ENCODE results near the gene VRK3. TPM values are rescaled to one million over a fixed set of nuclear protein-coding genes. Genes with fewer than 3 reads are reported as not detected.

Gene VRK3
- total and polyA plus RNA-seq, 2 donors (not counting 1 experiment from before 2014, with no cell fraction given): 58.5 to 123 TPM

DNA sequence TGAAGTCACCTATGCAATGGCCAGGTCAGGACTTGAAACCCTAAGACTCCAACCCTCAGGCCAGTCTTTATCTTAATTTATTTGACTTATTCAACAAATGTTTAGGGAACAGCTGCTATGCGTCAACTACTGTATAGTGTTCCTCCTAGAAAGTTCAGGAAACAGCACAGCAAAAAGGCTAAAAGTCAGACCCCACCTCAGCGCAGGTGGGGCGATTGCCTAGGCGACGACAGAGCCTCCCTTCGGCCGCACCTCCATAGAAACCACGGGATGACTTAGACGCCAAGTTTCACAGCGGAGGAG lies 502 bp downstream of the VRK3 start:
- Histone ChIP-seq H3K9ac (ENCODE audit: low read length) (peak overlapping the region; percentile 86), H3K79me2 (ENCODE audit: control insufficient read depth, insufficient read depth, low read length) (peaks cover 78% of the 10 kb centered on the region), H3K4me1 (ENCODE audit: control insufficient read depth in 2 of 2, insufficient read depth in 2 of 2, low read length in 2 of 2) (peaks cover 15 to 36% of the 10 kb centered on the region in 2 donors), H3K27me3 (replicated peaks in 1 of 4; ENCODE audit: control extremely low read depth in 1 of 4, control insufficient read depth in 3 of 4, insufficient read depth in 4 of 4, low read length in 3 of 4) (no peaks in the 10 kb centered on the region), H3K27ac (ENCODE audit: low read length in 2 of 2) (peak overlapping the region; percentile 96 to 98), H4K20me1 (ENCODE audit: control insufficient read depth, insufficient read depth, low read length, poor library complexity, severe bottlenecking) (peaks cover 24% of the 10 kb centered on the region), H3K36me3 (replicated peaks in 1 of 2; ENCODE audit: control extremely low read depth in 1 of 2, control insufficient read depth in 1 of 2, extremely low read depth in 1 of 2, insufficient read depth in 2 of 2, low read length in 1 of 2) (peaks cover 0 to 2% of the 10 kb centered on the region in 2 experiments), H3K4me2 (replicated peaks; ENCODE audit: low read depth, low read length, poor library complexity, severe bottlenecking) (peak overlapping the region; percentile 86), H3K9me3 (ENCODE audit: control extremely low read depth in 1 of 3, control insufficient read depth in 2 of 3, insufficient read depth in 1 of 3, low read length in 2 of 3) (peaks cover 0 to 8% (median 0%) of the 10 kb centered on the region in 3 donors), H3K4me3 (ENCODE audit: control extremely low read depth in 1 of 5, extremely low read depth in 1 of 5, insufficient read depth in 1 of 5, low read depth in 2 of 5, low read length in 4 of 5) (peak overlapping the region; percentile 76 to 96 (median 94)), H2AFZ (ENCODE audit: insufficient read depth, low read depth, low read length, poor library complexity, severe bottlenecking) (peak overlapping the region; percentile 82)
- DNase-seq: no peak
- POLR2A ChIA-PET: interaction anchor here (1.7 kb wide), 1 partner anchor 95 kb away, joined by 4 read pairs; no protein-coding TSS in a partner anchor
- ATAC-seq (ENCODE audit: low read depth): no peak
- no peak for TF ChIP-seq EZH2 (IDR thresholded peaks at IDR 0.05; ENCODE audit: borderline replicate concordance, insufficient read depth, low read depth, low read length, poor library complexity, severe bottlenecking)
- TF ChIP-seq, protein P1, sequence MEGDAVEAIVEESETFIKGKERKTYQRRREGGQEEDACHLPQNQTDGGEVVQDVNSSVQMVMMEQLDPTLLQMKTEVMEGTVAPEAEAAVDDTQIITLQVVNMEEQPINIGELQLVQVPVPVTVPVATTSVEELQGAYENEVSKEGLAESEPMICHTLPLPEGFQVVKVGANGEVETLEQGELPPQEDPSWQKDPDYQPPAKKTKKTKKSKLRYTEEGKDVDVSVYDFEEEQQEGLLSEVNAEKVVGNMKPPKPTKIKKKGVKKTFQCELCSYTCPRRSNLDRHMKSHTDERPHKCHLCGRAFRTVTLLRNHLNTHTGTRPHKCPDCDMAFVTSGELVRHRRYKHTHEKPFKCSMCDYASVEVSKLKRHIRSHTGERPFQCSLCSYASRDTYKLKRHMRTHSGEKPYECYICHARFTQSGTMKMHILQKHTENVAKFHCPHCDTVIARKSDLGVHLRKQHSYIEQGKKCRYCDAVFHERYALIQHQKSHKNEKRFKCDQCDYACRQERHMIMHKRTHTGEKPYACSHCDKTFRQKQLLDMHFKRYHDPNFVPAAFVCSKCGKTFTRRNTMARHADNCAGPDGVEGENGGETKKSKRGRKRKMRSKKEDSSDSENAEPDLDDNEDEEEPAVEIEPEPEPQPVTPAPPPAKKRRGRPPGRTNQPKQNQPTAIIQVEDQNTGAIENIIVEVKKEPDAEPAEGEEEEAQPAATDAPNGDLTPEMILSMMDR (IDR thresholded peaks at IDR 0.05): no peak
- peak overlapping the region; percentile 97 for H3K27ac Mint-ChIP-seq
- CTCF ChIA-PET: interaction anchor here (1.2 kb wide), 1 partner anchor 26 kb away, joined by 3 read pairs; no protein-coding TSS in a partner anchor
- peak overlapping the region; percentile 94 for H3K4me3 Mint-ChIP-seq
- H3K27me3 Mint-ChIP-seq: no peaks in the 10 kb centered on the region
- peaks cover 41% of the 10 kb centered on the region for H3K4me1 Mint-ChIP-seq
- intact Hi-C loops (cut with micrococcal nuclease): loop anchor here (1.0 to 10.0 kb wide), 7 partner anchors 26 to 1556 kb away; partner anchors contain the start of genes ATF5, CYTH2, FUZ and KCNC3
- H3K9me3 Mint-ChIP-seq (ENCODE audit: insufficient read depth): no peaks in the 10 kb centered on the region
- WGBS (ENCODE audit: insufficient coverage): under 1% methylated on average over 10 of the region's 10 CpGs

DNA sequence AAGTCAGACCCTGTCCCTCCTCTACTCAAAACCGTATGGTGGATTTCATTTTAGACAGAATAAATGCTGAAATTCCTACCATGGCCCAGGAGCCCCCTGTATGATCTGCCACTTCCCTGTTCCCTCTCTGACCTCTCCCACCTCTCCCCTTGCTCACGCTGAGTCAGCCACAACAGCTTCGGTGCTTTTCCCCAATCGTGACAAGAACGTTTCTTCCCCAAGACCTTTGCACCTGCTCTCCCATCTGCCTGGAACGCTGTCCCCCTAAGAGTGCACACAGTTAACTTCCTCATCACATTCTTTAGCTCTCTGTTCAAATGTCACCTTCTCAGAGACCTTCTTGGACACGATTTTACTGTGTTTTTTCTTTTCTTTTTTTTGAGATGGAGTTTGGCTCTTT lies 2.3 kb downstream of the VRK3 start:
- no peak overlapping the region for H3K27ac Mint-ChIP-seq
- no peaks in the 10 kb centered on the region for H3K27me3 Mint-ChIP-seq
- 79% methylated on average over 7 of the region's 7 CpGs for WGBS (ENCODE audit: insufficient coverage)
- intact Hi-C loops (cut with micrococcal nuclease): loop anchor here (10.0 kb wide), 2 partner anchors 438 to 1298 kb away; partner anchors contain the start of genes NOSIP and PRRG2
- ChIA-PET POLR2A (no interaction called here), CTCF (no interaction called here)
- Histone ChIP-seq H3K36me3 (replicated peaks in 1 of 2; ENCODE audit: control extremely low read depth in 1 of 2, control insufficient read depth in 1 of 2, extremely low read depth in 1 of 2, insufficient read depth in 2 of 2, low read length in 1 of 2) (peaks cover 6 to 9% of the 10 kb centered on the region in 2 experiments), H3K27ac (ENCODE audit: low read length in 2 of 2) (no peak overlapping the region), H3K4me3 (ENCODE audit: control extremely low read depth in 1 of 5, extremely low read depth in 1 of 5, insufficient read depth in 1 of 5, low read depth in 2 of 5, low read length in 4 of 5) (no peak overlapping the region), H3K27me3 (replicated peaks in 1 of 4; ENCODE audit: control extremely low read depth in 1 of 4, control insufficient read depth in 3 of 4, insufficient read depth in 4 of 4, low read length in 3 of 4) (no peaks in the 10 kb centered on the region), H3K9ac (ENCODE audit: low read length) (no peak overlapping the region), H3K4me2 (replicated peaks; ENCODE audit: low read depth, low read length, poor library complexity, severe bottlenecking) (no peak overlapping the region), H4K20me1 (ENCODE audit: control insufficient read depth, insufficient read depth, low read length, poor library complexity, severe bottlenecking) (peaks cover 24% of the 10 kb centered on the region), H2AFZ (ENCODE audit: insufficient read depth, low read depth, low read length, poor library complexity, severe bottlenecking) (no peak overlapping the region), H3K9me3 (ENCODE audit: control extremely low read depth in 1 of 3, control insufficient read depth in 2 of 3, insufficient read depth in 1 of 3, low read length in 2 of 3) (peaks cover 0 to 8% (median 0%) of the 10 kb centered on the region in 3 donors), H3K4me1 (ENCODE audit: control insufficient read depth in 2 of 2, insufficient read depth in 2 of 2, low read length in 2 of 2) (peaks cover 15 to 36% of the 10 kb centered on the region in 2 donors), H3K79me2 (ENCODE audit: control insufficient read depth, insufficient read depth, low read length) (peaks cover 67% of the 10 kb centered on the region)
- DNase-seq: no peak
- peaks cover 41% of the 10 kb centered on the region for H3K4me1 Mint-ChIP-seq
- no peaks in the 10 kb centered on the region for H3K9me3 Mint-ChIP-seq (ENCODE audit: insufficient read depth)
- H3K4me3 Mint-ChIP-seq: peak overlapping the region; percentile 30
- no peak for ATAC-seq (ENCODE audit: low read depth)
- TF ChIP-seq, protein P1 (IDR thresholded peaks at IDR 0.05): no peak
- no peak for TF ChIP-seq EZH2 (IDR thresholded peaks at IDR 0.05; ENCODE audit: borderline replicate concordance, insufficient read depth, low read depth, low read length, poor library complexity, severe bottlenecking)
